ENCODE data around the gene RABEP1.

Gene RABEP1

DNA sequence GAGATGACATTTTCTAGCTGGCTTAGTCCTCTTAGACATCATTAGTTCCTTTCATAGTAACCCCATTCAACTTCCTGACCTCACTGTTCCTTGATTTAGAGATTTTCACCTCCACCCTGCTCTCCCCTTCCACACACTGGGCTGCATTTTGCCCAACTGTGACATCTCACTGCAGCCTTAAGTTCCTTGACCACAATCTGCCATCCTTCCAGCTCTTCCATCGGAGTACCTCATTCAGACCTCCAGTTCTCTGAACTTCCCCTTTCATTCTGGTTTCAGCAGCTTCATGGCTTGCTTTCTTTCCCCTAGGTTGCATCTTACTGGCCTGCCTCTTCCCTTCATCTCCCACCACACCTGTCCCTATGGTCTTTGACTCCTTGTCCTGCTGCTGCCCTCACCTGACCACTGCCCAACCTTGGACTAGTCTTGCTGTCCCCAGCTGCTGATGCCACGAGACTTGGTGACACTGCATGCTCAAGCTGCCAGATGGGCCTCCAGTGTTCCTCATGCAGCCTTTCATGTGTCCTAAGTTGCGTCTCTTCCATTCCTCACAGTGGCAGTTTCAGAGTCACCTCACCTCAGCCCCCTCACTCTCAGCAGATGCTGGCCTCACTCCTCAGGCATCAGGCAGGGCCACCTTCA is 96.6 kb downstream of the RABEP1 start:
- TF ChIP-seq TCF4 (CRISPR knock-in tag; IDR thresholded peaks at IDR 0.05; ENCODE audit: borderline replicate concordance) (no peak), CSDC2 (CRISPR knock-in tag; IDR thresholded peaks at IDR 0.05) (no peak), GLIS3 (CRISPR knock-in tag; IDR thresholded peaks at IDR 0.05) (no peak)
- TF ChIP-seq, protein P1, sequence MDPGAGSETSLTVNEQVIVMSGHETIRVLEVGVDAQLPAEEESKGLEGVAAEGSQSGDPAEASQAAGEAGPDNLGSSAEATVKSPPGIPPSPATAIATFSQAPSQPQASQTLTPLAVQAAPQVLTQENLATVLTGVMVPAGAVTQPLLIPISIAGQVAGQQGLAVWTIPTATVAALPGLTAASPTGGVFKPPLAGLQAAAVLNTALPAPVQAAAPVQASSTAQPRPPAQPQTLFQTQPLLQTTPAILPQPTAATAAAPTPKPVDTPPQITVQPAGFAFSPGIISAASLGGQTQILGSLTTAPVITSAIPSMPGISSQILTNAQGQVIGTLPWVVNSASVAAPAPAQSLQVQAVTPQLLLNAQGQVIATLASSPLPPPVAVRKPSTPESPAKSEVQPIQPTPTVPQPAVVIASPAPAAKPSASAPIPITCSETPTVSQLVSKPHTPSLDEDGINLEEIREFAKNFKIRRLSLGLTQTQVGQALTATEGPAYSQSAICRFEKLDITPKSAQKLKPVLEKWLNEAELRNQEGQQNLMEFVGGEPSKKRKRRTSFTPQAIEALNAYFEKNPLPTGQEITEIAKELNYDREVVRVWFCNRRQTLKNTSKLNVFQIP (CRISPR knock-in tag; IDR thresholded peaks at IDR 0.05; ENCODE audit: borderline replicate concordance, low read depth), result no peak
- ATAC-seq, result no peak

DNA sequence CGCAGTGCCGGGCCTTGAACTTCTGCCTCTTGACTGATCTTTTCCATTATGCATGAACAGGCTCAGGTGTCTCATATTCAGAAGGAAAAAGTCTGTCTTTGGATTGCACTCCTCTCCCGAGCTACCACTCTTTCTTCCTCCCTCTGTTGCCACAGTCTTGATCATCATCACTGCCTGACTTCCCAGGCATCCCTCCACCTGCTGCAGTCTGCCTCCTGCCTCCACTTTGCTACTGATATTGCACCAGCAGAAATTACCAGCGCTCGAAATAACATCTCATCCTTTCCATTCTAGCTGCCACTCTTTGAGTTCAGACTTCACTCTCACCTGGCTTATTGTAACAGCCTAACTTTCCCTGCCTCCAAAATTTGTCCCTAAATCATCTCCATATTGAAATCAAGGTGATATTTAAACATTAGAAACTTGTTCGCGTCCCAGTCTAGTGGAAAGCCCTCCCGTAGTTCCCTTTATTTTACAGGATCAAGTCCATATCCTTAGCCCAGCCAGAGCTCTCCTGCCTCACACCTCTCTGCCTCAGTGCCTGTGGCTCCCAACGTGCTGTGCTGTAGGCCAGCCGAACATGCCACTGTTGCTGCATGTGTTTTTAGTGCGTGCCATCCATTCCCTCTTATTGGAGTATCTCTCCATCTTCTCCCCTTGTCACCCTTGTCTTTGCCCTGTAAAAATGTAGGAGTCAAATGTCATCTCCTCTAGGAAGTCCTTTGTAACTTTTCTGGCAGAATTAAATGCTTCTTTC is 97.4 kb downstream of the RABEP1 start:
- TF ChIP-seq, protein P2, sequence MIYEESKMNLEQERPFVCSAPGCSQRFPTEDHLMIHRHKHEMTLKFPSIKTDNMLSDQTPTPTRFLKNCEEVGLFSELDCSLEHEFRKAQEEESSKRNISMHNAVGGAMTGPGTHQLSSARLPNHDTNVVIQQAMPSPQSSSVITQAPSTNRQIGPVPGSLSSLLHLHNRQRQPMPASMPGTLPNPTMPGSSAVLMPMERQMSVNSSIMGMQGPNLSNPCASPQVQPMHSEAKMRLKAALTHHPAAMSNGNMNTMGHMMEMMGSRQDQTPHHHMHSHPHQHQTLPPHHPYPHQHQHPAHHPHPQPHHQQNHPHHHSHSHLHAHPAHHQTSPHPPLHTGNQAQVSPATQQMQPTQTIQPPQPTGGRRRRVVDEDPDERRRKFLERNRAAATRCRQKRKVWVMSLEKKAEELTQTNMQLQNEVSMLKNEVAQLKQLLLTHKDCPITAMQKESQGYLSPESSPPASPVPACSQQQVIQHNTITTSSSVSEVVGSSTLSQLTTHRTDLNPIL (CRISPR knock-in tag; IDR thresholded peaks at IDR 0.05; ENCODE audit: low read depth), result no peak
- no peak for ATAC-seq

DNA sequence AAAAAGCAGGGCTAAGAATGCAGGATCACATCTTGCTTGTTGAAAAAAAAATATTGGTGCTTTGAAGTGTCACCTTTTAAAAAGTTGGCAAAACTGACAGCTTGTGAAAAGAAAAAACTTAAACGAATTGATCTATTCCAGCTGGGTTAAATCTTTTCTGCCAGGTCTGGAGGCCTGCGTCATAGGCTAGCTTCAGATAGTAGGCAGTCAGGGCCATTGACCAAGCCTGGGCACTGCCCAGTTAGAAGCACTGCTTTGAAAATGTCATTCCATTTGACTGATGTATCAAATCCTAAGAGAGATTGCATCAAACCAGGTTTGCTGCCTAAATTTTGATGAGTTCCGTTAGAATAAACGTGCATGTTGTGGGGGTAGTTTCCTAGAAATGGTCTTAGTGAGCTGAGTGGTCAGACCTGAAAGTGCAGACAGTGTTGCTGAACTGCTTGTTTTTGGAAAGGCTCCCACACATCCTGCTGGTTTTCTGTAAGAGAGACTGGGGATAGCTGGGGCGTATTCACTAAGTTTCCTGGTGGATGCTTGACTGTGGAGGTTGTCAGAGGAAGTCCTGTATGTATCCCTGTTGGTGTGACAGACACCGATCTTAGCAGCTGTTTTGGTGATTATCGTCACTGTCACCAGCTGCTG is 98.5 kb downstream of the RABEP1 start:
- TF ChIP-seq, protein P3, sequence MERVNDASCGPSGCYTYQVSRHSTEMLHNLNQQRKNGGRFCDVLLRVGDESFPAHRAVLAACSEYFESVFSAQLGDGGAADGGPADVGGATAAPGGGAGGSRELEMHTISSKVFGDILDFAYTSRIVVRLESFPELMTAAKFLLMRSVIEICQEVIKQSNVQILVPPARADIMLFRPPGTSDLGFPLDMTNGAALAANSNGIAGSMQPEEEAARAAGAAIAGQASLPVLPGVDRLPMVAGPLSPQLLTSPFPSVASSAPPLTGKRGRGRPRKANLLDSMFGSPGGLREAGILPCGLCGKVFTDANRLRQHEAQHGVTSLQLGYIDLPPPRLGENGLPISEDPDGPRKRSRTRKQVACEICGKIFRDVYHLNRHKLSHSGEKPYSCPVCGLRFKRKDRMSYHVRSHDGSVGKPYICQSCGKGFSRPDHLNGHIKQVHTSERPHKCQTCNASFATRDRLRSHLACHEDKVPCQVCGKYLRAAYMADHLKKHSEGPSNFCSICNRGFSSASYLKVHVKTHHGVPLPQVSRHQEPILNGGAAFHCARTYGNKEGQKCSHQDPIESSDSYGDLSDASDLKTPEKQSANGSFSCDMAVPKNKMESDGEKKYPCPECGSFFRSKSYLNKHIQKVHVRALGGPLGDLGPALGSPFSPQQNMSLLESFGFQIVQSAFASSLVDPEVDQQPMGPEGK (CRISPR knock-in tag; IDR thresholded peaks at IDR 0.05; ENCODE audit: borderline replicate concordance), result no peak
- TF ChIP-seq TCF4 (CRISPR knock-in tag; IDR thresholded peaks at IDR 0.05; ENCODE audit: borderline replicate concordance) (no peak), ZNF565 (CRISPR knock-in tag; conservative IDR thresholded peaks at IDR 0.05; ENCODE audit: low read depth) (no peak), GLIS3 (CRISPR knock-in tag; IDR thresholded peaks at IDR 0.05) (no peak), PPARA (CRISPR knock-in tag; IDR thresholded peaks at IDR 0.05; ENCODE audit: borderline replicate concordance) (no peak), ESRRG (CRISPR knock-in tag; IDR thresholded peaks at IDR 0.05) (no peak), CSDC2 (CRISPR knock-in tag; IDR thresholded peaks at IDR 0.05) (no peak), OSR1 (CRISPR knock-in tag; IDR thresholded peaks at IDR 0.05) (no peak)
- no peak; the same call in 1 of the 3 replicates for ATAC-seq

DNA sequence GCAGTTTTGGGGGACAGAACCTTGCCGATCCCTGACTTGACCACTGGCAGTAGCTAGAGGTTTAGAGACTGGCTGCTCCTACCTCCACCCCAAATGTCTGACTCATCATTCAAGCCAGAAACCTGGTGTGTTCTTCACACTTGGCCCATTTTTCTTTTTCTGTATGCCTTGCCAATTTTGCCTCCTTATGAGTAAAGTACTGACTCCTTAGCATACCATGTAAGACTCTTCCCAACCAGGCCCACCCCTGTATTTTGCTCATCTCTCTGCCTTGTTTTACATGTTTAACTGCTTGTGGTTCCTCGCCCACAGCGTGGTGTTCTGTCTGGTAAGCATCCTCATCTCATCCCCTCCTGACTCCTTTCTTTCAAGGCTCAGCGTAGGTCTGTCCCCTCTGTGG is 99.5 kb downstream of the RABEP1 start:
- TF ChIP-seq, protein P3 (CRISPR knock-in tag; IDR thresholded peaks at IDR 0.05; ENCODE audit: borderline replicate concordance), result no peak
- TF ChIP-seq, protein P1 (CRISPR knock-in tag; IDR thresholded peaks at IDR 0.05; ENCODE audit: borderline replicate concordance, low read depth), result no peak
- TF ChIP-seq ZFP3 (CRISPR knock-in tag; IDR thresholded peaks at IDR 0.05), result no peak
- no peak for TF ChIP-seq ESRRG (CRISPR knock-in tag; IDR thresholded peaks at IDR 0.05)
- no peak for TF ChIP-seq CSDC2 (CRISPR knock-in tag; IDR thresholded peaks at IDR 0.05)
- no peak for TF ChIP-seq BACH2 (CRISPR knock-in tag; IDR thresholded peaks at IDR 0.05; ENCODE audit: borderline replicate concordance)
- TF ChIP-seq, protein P2 (CRISPR knock-in tag; IDR thresholded peaks at IDR 0.05; ENCODE audit: low read depth), result no peak
- TF ChIP-seq SNAI2 (CRISPR knock-in tag; IDR thresholded peaks at IDR 0.05), result no peak
- no peak for TF ChIP-seq ARNTL (CRISPR knock-in tag; IDR thresholded peaks at IDR 0.05; ENCODE audit: borderline replicate concordance, low read depth)
- no peak; the same call in 2 of the 3 replicates for ATAC-seq

Data from SK-N-SH treated with all-trans-retinoic acid at 6 μM for 48 hours (cell line).